GM18526 (cell line): ENCODE results near the gene MAP1A.

ENCODE experiments used
- POLR2A ChIP-seq: IDR thresholded peaks from 3 replicates; pipeline ENCODE4 v1.6.1; 2011; ENCODE audit not compliant: insufficient read length; ENCODE audit errors: extremely low read depth

The MAP1A gene

GRCh38 chr15:43541785-43542184, 24.4 kb downstream of the MAP1A start:
- TF ChIP-seq POLR2A, result no peak

DNA sequence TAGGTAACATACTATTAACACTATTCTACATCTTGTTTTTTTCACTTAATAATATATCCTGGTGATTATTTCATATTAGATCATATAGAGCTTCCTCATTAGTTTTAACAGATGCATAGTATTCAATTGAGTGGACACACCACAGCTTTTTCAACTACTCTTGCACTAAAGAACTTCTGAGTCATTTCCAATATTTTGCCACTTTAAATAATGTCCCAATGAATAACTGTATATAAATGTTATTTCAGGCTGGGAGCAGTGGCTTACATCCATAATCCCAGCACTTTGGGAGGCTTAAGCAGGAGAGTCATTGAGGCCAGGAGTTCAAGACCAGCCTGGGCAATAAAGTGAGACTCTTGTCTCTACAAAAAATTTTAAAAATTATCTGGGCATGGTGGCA, 26.9 kb downstream of the MAP1A start:
- no peak for TF ChIP-seq POLR2A

GRCh38 chr15:43545426-43545825, 28.0 kb downstream of the MAP1A start:
- no peak for TF ChIP-seq POLR2A

- no peak for TF ChIP-seq POLR2A
Observed at GRCh38 chr15:43547539-43547938, 30.1 kb downstream of the MAP1A start.

DNA sequence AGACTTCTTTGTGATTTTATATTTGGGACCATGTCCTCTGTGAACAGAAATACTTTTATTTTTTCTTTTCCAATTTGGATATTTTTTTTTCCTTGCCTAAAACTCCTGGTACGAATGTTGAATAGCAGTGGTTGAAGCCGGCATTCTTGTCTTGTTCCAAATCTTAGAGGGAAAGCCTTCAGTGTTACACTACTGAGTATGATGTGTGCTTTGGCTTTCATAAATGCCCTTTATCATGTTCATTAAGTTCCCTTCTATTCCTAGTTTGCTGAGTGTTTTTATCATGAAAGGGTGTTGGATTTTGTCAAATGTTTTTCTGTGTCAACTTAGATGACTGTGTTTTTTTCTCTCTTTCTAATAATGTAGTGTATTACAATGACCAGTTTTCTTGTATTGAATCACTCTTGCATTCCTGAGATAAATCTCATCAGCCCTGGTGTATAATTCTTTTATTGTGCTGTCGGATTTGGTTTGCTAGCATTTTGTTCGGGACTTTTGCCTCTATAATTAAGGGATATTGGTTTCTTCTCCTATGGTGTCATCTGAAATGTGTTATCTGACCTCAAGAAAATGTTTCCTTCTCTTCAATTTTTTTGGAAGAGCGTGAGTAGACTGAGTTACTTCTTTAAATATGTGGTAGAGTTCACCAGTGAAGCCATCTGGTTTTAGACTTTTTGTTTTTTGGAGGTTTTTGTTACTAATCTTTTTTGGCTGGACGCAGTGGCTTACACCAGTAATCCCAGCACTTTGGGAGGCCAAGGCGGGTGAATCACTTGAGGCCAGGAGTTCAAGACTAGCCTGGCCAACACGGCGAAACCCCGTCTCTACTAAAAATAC, 33.3 kb downstream of the MAP1A start:
- TF ChIP-seq POLR2A, result no peak

DNA sequence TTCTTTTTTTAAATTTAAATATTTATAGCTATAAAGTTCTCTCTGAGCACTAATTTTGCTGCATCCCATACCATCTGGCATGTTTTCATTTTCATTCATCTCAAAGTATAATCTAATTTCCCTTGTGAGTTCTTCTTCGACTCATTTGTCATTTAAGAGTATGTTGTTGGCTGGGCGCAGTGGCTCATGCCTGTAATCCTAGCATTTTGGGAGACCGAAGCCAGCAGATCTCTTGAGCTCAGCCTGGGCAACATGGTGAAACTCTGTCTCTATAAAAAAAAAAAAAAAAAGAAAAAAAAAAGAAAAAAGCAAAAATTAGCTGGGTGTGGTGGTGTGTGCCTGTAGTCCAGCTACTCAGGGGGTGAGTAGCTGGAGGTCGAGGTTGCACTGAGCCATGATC, 34.8 kb downstream of the MAP1A start:
- TF ChIP-seq POLR2A, result no peak

GRCh38 chr15:43552986-43553385, 35.6 kb downstream of the MAP1A start:
- no peak for TF ChIP-seq POLR2A
